Effector CD4-positive, alpha-beta T cell (primary cell): ENCODE data around the gene HMGXB4.
"Not testable (repeated sequence)": the region's sequence is repeated elsewhere in the genome, so short reads cannot be mapped to it uniquely, and the experiment has no call there.

Experiments used
- DNase-seq: peaks from one replicate; pipeline ENCODE4 v3.0.0-alpha.2; 2020
- total RNA-seq: gene quantifications from one replicate; lab custom pipeline; 2026; lab: John Stamatoyannopoulos, UW

HMGXB4 gene
- 31.7 reads per million, percentile 58 among the genes with 10 or more reads in this experiment for total RNA-seq

GRCh38 chr22:35257321-35258190, at the start of gene HMGXB4:
Gene HMGXB4, plus strand, starts transcription at chr22:35257493. Its CDS starts 4,898 bp downstream, at chr22:35262391.
- peak; percentile 84 for DNase-seq

GRCh38 chr22:35208003-35208402, 49.3 kb upstream of the HMGXB4 start:
- DNase-seq, result no peak

GRCh38 chr22:35209203-35209602, 48.1 kb upstream of the HMGXB4 start:
- DNase-seq, result no peak

GRCh38 chr22:35212009-35212408, 45.3 kb upstream of the HMGXB4 start:
- no peak for DNase-seq

- DNase-seq, result no peak
Measured at GRCh38 chr22:35212996-35213395, 44.3 kb upstream of the HMGXB4 start.

GRCh38 chr22:35214968-35215367, 42.3 kb upstream of the HMGXB4 start:
- DNase-seq, result no peak

GRCh38 chr22:35215993-35216392, 41.3 kb upstream of the HMGXB4 start:
- DNase-seq, result no peak

GRCh38 chr22:35217527-35217926, 39.8 kb upstream of the HMGXB4 start:
- no peak for DNase-seq

GRCh38 chr22:35218079-35218478, 39.2 kb upstream of the HMGXB4 start:
- DNase-seq, result no peak

- no peak for DNase-seq
Measured at GRCh38 chr22:35219012-35219411, 38.3 kb upstream of the HMGXB4 start.

- no peak for DNase-seq
Measured at GRCh38 chr22:35220221-35220620, 37.1 kb upstream of the HMGXB4 start.

- DNase-seq, result no peak
Measured at GRCh38 chr22:35225010-35225409, 32.3 kb upstream of the HMGXB4 start.

GRCh38 chr22:35226958-35227647, 30.2 kb upstream of the HMGXB4 start:
- DNase-seq, result no peak

- no peak for DNase-seq
Measured at GRCh38 chr22:35229865-35230264, 27.4 kb upstream of the HMGXB4 start.

GRCh38 chr22:35230417-35230816, 26.9 kb upstream of the HMGXB4 start:
- no peak for DNase-seq

- no peak for DNase-seq
Measured at GRCh38 chr22:35230839-35231584, 26.3 kb upstream of the HMGXB4 start.

- DNase-seq, result peak; percentile 50
Measured at GRCh38 chr22:35231585-35232084, 25.7 kb upstream of the HMGXB4 start.

- not testable (repeated sequence) for DNase-seq
Measured at GRCh38 chr22:35238749-35239148, 18.5 kb upstream of the HMGXB4 start.

- DNase-seq, result not testable (repeated sequence)
Measured at GRCh38 chr22:35244507-35244906, 12.8 kb upstream of the HMGXB4 start.

- DNase-seq, result no peak
Measured at GRCh38 chr22:35250156-35250555, 7.1 kb upstream of the HMGXB4 start.

GRCh38 chr22:35253946-35254345, 3.3 kb upstream of the HMGXB4 start:
- DNase-seq, result no peak

GRCh38 chr22:35257002-35257320, 332 bp upstream of the HMGXB4 start:
- no peak for DNase-seq
